Heart left ventricle (tissue), 13 donors: ENCODE measurements around the gene FAM133A.

Experiments
- POLR2A ChIP-seq, 2 donors: fragments of 450-650 bp; IDR thresholded peaks; one replicate each; pipeline ENCODE4 v1.6.1; 2017; ENCODE audit warnings: antibody characterized with exemption in 2 of 2, mild to moderate bottlenecking in 2 of 2, moderate library complexity in 2 of 2
- TF ChIP-seq, protein P1 (sequence below), 12 donors: fragments of 200-600 bp; sonication (generic) in 4 of 12; IDR thresholded peaks; one replicate each; pipeline versions ENCODE4 v1.5.0 to v1.8.0; 2018 to 2022; ENCODE audit warnings: antibody characterized with exemption in 12 of 12, mild to moderate bottlenecking in 5 of 12
- donor health status: ischemic (EF 13 %, LVEDD 7.1; RV severe dilation, severe dysfunction).
- donor health status: DM: no; HTN: yes; CAD: no.
- donor health status: DM: no; HTN: no; CAD: no.
- donor health status: ischemic (EF 25% LVEDD 6.9; RV normal size, moderate dysfunction).
- donor health status: ischemic (EF 25% LVEDD 5.7; RV mildly dilated, moderate dysfunction).
- donor health status: ischemic (EF 35%, LVEDD 5.7; RV mildly dilated, moderate dysfunction).
- donor health status: nonischemic (EF 11% LVEDD 7.7; RV severe dilation, severe dysfunction).
- donor health status: DM: yes; HTN: yes; CAD: no.
- donor health status: PGD.
- donor health status: ischemic (EF 29% LVEDD 5.4; RV normal size, mild dysfunction).
- donor health status: nonischemic (EF 23%, LVEDD 6.1; RV moderate dilation, normal function).

DNA sequence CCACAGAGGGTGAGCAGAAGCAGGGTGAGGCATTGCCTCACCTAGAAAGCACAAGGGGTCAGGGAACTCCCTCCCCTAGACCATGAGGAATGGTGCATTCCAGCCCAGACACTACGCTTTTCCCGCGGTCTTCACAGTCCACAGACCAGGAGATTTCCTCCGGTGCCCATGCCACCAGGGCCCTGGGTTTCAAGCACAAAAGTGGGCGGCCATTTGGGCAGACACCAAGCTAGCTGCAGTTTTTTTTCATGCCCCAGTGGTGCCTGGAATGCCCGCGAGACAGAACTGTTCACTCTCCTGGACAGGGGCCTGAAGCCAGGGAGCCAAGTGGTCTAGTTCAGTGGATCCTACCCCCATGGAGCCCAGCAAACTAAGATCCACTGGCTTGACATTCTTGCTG is 13.4 kb upstream of the FAM133A start:
- TF ChIP-seq POLR2A (IDR thresholded peaks at IDR 0.05): no peak
- TF ChIP-seq, protein P1, sequence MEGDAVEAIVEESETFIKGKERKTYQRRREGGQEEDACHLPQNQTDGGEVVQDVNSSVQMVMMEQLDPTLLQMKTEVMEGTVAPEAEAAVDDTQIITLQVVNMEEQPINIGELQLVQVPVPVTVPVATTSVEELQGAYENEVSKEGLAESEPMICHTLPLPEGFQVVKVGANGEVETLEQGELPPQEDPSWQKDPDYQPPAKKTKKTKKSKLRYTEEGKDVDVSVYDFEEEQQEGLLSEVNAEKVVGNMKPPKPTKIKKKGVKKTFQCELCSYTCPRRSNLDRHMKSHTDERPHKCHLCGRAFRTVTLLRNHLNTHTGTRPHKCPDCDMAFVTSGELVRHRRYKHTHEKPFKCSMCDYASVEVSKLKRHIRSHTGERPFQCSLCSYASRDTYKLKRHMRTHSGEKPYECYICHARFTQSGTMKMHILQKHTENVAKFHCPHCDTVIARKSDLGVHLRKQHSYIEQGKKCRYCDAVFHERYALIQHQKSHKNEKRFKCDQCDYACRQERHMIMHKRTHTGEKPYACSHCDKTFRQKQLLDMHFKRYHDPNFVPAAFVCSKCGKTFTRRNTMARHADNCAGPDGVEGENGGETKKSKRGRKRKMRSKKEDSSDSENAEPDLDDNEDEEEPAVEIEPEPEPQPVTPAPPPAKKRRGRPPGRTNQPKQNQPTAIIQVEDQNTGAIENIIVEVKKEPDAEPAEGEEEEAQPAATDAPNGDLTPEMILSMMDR (IDR thresholded peaks at IDR 0.05): no peak
